PC-9 (cell line): ENCODE data around the gene EPHA7. TPM values are rescaled to one million over a fixed set of nuclear protein-coding genes. Genes with fewer than 3 reads are reported as not detected.

Experiments
- BruUV-seq: library from RNA; stranded (reverse); fragments of 400-500 nt; replicated peaks from 2 replicates; lab custom pipeline; 2021; lab: Mats Ljungman, UMichigan
- CTCF ChIA-PET: fragments of 300-600 bp; sonication (Branson Sonifier 250); formaldehyde crosslinking; loops from one replicate; lab custom pipeline; 2022; ENCODE audit warnings: antibody characterized with exemption; lab: Charles Lee
- POLR2A ChIA-PET: fragments of 300-600 bp; sonication (Branson Sonifier 250); formaldehyde crosslinking; loops from one replicate; lab custom pipeline; 2022; ENCODE audit warnings: antibody characterized with exemption; ENCODE audit not compliant: unreplicated experiment; lab: Charles Lee
- DNase-seq, 2 experiments: peaks; one replicate each; pipeline versions ENCODE4 v3.0.0 to v3.0.0-alpha.2; 2015 to 2022; ENCODE audit warnings: mixed read lengths in 1 of 2
- H2AFZ ChIP-seq: fragments of 200-600 bp; sonication (generic); 2 replicates; pipeline ENCODE4 v1.8.1; 2017; ENCODE audit warnings: antibody characterized with exemption
- H3F3A ChIP-seq: fragments of 200-600 bp; sonication (generic); 2 replicates; pipeline ENCODE4 v1.8.1; 2017; ENCODE audit warnings: antibody characterized with exemption, mild to moderate bottlenecking, low read depth; ENCODE audit not compliant: insufficient read depth
- H3K27ac ChIP-seq: fragments of 200-600 bp; sonication (generic); 2 replicates; pipeline ENCODE4 v1.6.1; 2016; ENCODE audit warnings: mixed run types
- H3K27me3 ChIP-seq: fragments of 200-600 bp; sonication (generic); 2 replicates; pipeline ENCODE4 v1.6.1; 2016; ENCODE audit warnings: low read depth, mixed run types; ENCODE audit not compliant: insufficient read depth
- H3K36me3 ChIP-seq: fragments of 200-600 bp; sonication (generic); 2 replicates; pipeline ENCODE4 v1.6.1; 2016; ENCODE audit warnings: low read depth, mixed run types
- H3K4me1 ChIP-seq: fragments of 200-600 bp; sonication (generic); replicated peaks from 2 replicates; pipeline ENCODE4 v1.6.1; 2016; ENCODE audit warnings: mixed run types; ENCODE audit not compliant: insufficient read depth
- H3K4me2 ChIP-seq: fragments of 200-600 bp; sonication (generic); 2 replicates; pipeline ENCODE4 v1.6.1; 2017; ENCODE audit warnings: mixed run types
- H3K4me3 ChIP-seq: fragments of 200-600 bp; sonication (generic); 2 replicates; pipeline ENCODE4 v1.6.1; 2016; ENCODE audit warnings: mixed run types
- H3K79me2 ChIP-seq: fragments of 200-600 bp; sonication (generic); 2 replicates; pipeline ENCODE4 v1.6.1; 2017; ENCODE audit warnings: low read depth, mixed run types
- H3K9me2 ChIP-seq: fragments of 200-600 bp; sonication (generic); 2 replicates; pipeline ENCODE4 v1.8.1; 2017; ENCODE audit warnings: mild to moderate bottlenecking; ENCODE audit not compliant: insufficient read depth
- H3K9me3 ChIP-seq: fragments of 200-600 bp; sonication (generic); 2 replicates; pipeline ENCODE4 v1.8.1; 2016; ENCODE audit warnings: low read depth; ENCODE audit not compliant: insufficient read depth
- H4K20me1 ChIP-seq: fragments of 200-600 bp; sonication (generic); 2 replicates; pipeline ENCODE4 v1.8.1; 2017; ENCODE audit not compliant: insufficient read depth
- CTCF ChIP-seq: fragments of 200-600 bp; sonication (generic); conservative IDR thresholded peaks from 2 replicates; pipeline ENCODE4 v1.6.1; 2017; ENCODE audit warnings: mixed run types, antibody characterized with exemption, mild to moderate bottlenecking, moderate library complexity
- EZH2 ChIP-seq: fragments of 200-600 bp; sonication (generic); IDR thresholded peaks from 2 replicates; pipeline ENCODE4 v1.8.0; 2017; ENCODE audit warnings: antibody characterized with exemption, low read depth
- intact Hi-C: fragments of 100-400 bp; cut with micrococcal nuclease; formaldehyde crosslinking; loops from one replicate; pipeline ENCODE4 v1.10.0; 2022; ENCODE audit not compliant: unreplicated experiment
- total RNA-seq: library from RNA; stranded (reverse); gene quantifications from 2 replicates; pipeline ENCODE4 v1.2.3, GENCODE V29; 2021

Gene EPHA7
- total RNA-seq, 1 experiment from 2014 or later: 0.57 TPM

GRCh38 chr6:93417421-93418013 is 1.8 kb downstream of the EPHA7 start:
- H4K20me1 ChIP-seq: no peaks in the 10 kb centered on the region
- no peak overlapping the region for H3K27ac ChIP-seq
- intact Hi-C loops: no loop called here
- H3K4me1 ChIP-seq: no peaks in the 10 kb centered on the region
- no peak overlapping the region for H3K4me3 ChIP-seq
- H2AFZ ChIP-seq: no peak overlapping the region
- no TSS peak for BruUV-seq
- no peak overlapping the region for H3K4me2 ChIP-seq
- H3K79me2 ChIP-seq: no peaks in the 10 kb centered on the region
- no peaks in the 10 kb centered on the region for H3K36me3 ChIP-seq
- no peak for DNase-seq
- no peak for TF ChIP-seq CTCF
- TF ChIP-seq EZH2: no peak
- H3F3A ChIP-seq: no peaks in the 10 kb centered on the region
- H3K27me3 ChIP-seq: no peaks in the 10 kb centered on the region
- CTCF ChIA-PET: no interaction called here
- POLR2A ChIA-PET: no interaction called here
- H3K9me2 ChIP-seq: no peaks in the 10 kb centered on the region
- no peaks in the 10 kb centered on the region for H3K9me3 ChIP-seq

GRCh38 chr6:93416571-93417420 is 2.6 kb downstream of the EPHA7 start:
- Histone ChIP-seq H2AFZ (no peak overlapping the region), H3K36me3 (no peaks in the 10 kb centered on the region), H3K4me3 (no peak overlapping the region), H4K20me1 (no peaks in the 10 kb centered on the region), H3K27ac (no peak overlapping the region), H3K4me2 (no peak overlapping the region), H3F3A (no peaks in the 10 kb centered on the region), H3K4me1 (no peaks in the 10 kb centered on the region), H3K27me3 (no peaks in the 10 kb centered on the region), H3K9me3 (no peaks in the 10 kb centered on the region), H3K79me2 (no peaks in the 10 kb centered on the region), H3K9me2 (no peaks in the 10 kb centered on the region)
- CTCF ChIA-PET: no interaction called here
- intact Hi-C loops: no loop called here
- POLR2A ChIA-PET: no interaction called here
- no peak for TF ChIP-seq CTCF
- no peak for TF ChIP-seq EZH2
- DNase-seq: no peak
- no TSS peak for BruUV-seq

GRCh38 chr6:93413190-93413589 is 6.2 kb downstream of the EPHA7 start:
- no TSS peak for BruUV-seq
- TF ChIP-seq EZH2 (no peak), CTCF (no peak)
- Histone ChIP-seq H3K4me1 (no peaks in the 10 kb centered on the region), H3K9me2 (no peaks in the 10 kb centered on the region), H3K27ac (no peak overlapping the region), H3K36me3 (no peaks in the 10 kb centered on the region), H2AFZ (no peak overlapping the region), H3K79me2 (no peaks in the 10 kb centered on the region), H4K20me1 (no peaks in the 10 kb centered on the region), H3K27me3 (no peaks in the 10 kb centered on the region), H3K4me2 (no peak overlapping the region), H3K4me3 (no peak overlapping the region), H3K9me3 (no peaks in the 10 kb centered on the region), H3F3A (no peaks in the 10 kb centered on the region)
- intact Hi-C loops: no loop called here
- ChIA-PET POLR2A (no interaction called here), CTCF (no interaction called here)
- DNase-seq: no peak
